ENCODE measurements around the gene SLIT3.
"Not testable (repeated sequence)": the region's sequence is repeated elsewhere in the genome, so short reads cannot be mapped to it uniquely, and the experiment has no call there.

Gene SLIT3

DNA sequence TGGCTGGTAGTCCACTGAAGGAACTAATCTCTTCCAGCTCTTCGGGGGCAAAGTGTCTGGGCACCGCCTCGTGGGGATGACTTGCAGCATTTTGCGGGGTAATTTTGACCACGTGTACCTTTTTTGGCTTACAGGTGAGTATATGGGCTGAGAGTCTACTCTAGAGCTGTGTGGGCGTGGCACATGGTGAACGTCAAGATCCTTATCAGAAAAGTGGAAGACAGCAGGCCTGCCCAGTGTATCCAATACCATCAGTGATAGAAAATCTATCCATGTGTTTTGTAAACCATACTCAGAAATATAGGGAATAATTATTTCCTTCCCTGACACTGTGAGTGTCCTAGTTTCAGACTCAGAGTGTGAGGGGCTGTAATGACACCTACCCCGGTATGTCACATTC is 148.5 kb downstream of the SLIT3 start:
- FAIRE-seq (no peak), DNase-seq (ENCODE audit: insufficient read length, low spot score) (no peak)
- TF ChIP-seq POLR2A (IDR thresholded peaks at IDR 0.05; ENCODE audit: low read depth, low read length): no peak
- no peak for TF ChIP-seq POLR2AphosphoS5 (IDR thresholded peaks at IDR 0.05; ENCODE audit: low read depth, low read length)
- no peak for TF ChIP-seq PAX5 (IDR thresholded peaks at IDR 0.05; ENCODE audit: insufficient read depth, low read length, severe bottlenecking)
- TF ChIP-seq TAF1 (IDR thresholded peaks at IDR 0.05; ENCODE audit: low read depth, low read length): no peak

DNA sequence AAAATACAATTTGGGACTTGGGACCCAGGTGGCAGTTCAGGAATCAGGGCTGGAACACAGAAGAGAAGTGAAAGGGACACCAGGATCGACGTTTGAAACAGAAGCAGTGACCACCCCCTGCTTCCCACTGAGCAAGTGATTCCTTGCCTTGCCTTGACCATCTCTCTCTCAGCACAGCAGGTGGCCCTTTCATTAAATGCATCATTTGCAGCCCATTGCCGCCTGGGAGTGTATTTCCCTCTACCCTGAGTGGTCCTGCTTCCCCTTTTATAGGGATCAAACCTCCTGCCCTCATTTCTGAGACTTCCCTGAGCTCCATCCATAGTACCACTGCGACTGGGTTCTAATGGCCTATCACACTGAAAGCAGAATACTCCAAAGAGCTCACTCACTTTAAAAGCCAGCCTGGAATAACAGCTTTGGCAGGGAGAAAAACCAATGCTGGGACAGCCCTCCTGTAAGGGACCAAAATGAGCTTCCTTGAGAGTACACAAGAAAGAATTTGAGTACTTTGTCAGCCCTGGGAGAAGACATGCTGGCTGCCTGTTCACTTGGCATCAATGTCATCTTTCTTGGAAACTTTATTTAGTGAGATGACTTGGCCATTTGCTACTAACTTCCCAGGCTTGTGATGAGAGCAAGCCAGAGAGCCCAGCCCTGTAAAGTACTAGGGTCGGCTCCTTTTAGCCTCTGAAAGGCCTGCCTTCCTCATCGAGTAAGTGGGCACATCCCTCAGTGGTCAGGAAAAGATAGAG is 149.7 kb downstream of the SLIT3 start:
- TF ChIP-seq SPI1 (IDR thresholded peaks at IDR 0.05; ENCODE audit: low read depth, low read length) (no peak), TAF1 (IDR thresholded peaks at IDR 0.05; ENCODE audit: low read depth, low read length) (no peak), PAX5 (IDR thresholded peaks at IDR 0.05; ENCODE audit: insufficient read depth, low read length, severe bottlenecking) (no peak), POLR2A (IDR thresholded peaks at IDR 0.05; ENCODE audit: low read depth, low read length) (no peak), POLR2AphosphoS5 (IDR thresholded peaks at IDR 0.05; ENCODE audit: low read depth, low read length) (no peak), POU2F2 (IDR thresholded peaks at IDR 0.05; ENCODE audit: low read depth, low read length) (no peak)
- FAIRE-seq (no peak), DNase-seq (ENCODE audit: insufficient read length, low spot score) (no peak)

DNA sequence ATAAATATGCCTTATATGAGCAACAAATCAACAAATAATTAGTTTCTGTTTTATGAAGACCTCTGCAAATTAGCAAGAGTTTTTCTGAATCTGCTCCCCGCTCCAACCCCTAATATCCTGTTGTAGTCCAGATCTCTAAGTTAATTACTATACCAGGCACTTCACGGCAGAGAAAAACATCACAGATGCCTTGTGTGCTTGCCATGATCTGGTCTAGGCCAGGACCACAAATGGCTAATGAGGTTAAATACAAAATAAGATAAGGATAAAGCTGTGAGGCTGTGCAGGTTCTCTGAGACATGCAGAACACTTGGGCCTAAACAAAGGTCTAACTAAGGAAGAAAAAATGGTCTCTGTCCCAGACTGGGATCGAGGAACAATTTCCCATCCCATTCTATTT is 150.8 kb downstream of the SLIT3 start:
- DNase-seq (ENCODE audit: insufficient read length, low spot score) (no peak), FAIRE-seq (no peak)
- no peak for TF ChIP-seq POLR2AphosphoS5 (IDR thresholded peaks at IDR 0.05; ENCODE audit: low read depth, low read length)
- no peak for TF ChIP-seq SPI1 (IDR thresholded peaks at IDR 0.05; ENCODE audit: low read depth, low read length)
- no peak for TF ChIP-seq POU2F2 (IDR thresholded peaks at IDR 0.05; ENCODE audit: low read depth, low read length)
- TF ChIP-seq PAX5 (IDR thresholded peaks at IDR 0.05; ENCODE audit: insufficient read depth, low read length, severe bottlenecking): no peak
- no peak for TF ChIP-seq TAF1 (IDR thresholded peaks at IDR 0.05; ENCODE audit: low read depth, low read length)
- no peak for TF ChIP-seq POLR2A (IDR thresholded peaks at IDR 0.05; ENCODE audit: low read depth, low read length)

DNA sequence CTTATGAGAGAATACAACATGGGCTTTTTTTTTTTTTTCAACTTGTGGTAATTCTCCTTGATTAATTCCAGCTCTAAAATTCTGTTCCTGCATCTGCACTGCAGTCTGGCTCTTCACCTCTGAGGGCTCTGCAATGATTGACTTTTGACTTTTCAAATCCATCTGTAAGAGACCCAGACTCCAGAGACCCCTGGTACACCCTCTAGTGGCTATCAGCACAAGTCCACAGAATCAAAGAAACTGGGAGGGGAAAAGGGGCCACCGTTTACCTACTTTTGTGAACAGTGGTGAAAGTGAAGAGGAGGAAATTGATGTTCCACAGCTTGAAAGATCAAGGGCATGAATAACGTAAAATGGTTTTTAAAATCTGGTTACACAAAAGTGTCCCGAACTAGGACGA is 151.6 kb downstream of the SLIT3 start:
- DNase-seq (ENCODE audit: insufficient read length, low spot score): no peak
- TF ChIP-seq PAX5 (IDR thresholded peaks at IDR 0.05; ENCODE audit: insufficient read depth, low read length, severe bottlenecking) (no peak), POLR2A (IDR thresholded peaks at IDR 0.05; ENCODE audit: low read depth, low read length) (no peak), TAF1 (IDR thresholded peaks at IDR 0.05; ENCODE audit: low read depth, low read length) (no peak), POLR2AphosphoS5 (IDR thresholded peaks at IDR 0.05; ENCODE audit: low read depth, low read length) (no peak), SPI1 (IDR thresholded peaks at IDR 0.05; ENCODE audit: low read depth, low read length) (no peak), POU2F2 (IDR thresholded peaks at IDR 0.05; ENCODE audit: low read depth, low read length) (no peak)
- no peak for FAIRE-seq

DNA sequence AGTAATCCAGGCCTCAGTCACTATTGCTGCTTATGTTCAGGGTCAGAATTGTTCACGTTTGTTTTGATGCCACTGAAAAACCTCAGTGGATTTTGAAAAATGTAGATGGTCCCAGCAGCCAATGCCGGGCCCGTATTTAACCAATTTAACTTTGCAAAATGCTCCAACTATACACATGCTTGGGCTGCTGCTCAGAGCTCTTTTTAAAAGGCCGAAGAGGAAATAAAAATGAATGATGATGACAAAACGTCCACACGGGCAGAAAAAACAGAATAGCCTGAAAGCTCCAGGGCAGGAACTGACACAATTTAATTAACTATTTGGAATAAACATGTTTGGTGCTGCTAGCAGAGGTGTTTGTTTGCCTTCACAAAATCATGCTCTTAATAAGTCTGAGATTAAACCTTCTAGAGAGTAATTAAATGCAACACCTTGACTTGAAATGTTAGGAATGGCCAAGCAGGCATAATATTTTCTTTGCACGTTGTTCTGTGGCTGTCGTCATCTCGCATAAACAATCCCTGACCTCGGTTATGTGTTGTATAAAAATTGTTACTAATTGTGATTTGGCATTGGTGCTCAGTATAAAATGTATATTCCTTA is 152.7 kb downstream of the SLIT3 start:
- DNase-seq (ENCODE audit: insufficient read length, low spot score): no peak
- FAIRE-seq: no peak
- TF ChIP-seq SPI1 (IDR thresholded peaks at IDR 0.05; ENCODE audit: low read depth, low read length) (no peak), POLR2A (IDR thresholded peaks at IDR 0.05; ENCODE audit: low read depth, low read length) (no peak), PAX5 (IDR thresholded peaks at IDR 0.05; ENCODE audit: insufficient read depth, low read length, severe bottlenecking) (no peak), TAF1 (IDR thresholded peaks at IDR 0.05; ENCODE audit: low read depth, low read length) (no peak), POU2F2 (IDR thresholded peaks at IDR 0.05; ENCODE audit: low read depth, low read length) (no peak), POLR2AphosphoS5 (IDR thresholded peaks at IDR 0.05; ENCODE audit: low read depth, low read length) (no peak)

DNA sequence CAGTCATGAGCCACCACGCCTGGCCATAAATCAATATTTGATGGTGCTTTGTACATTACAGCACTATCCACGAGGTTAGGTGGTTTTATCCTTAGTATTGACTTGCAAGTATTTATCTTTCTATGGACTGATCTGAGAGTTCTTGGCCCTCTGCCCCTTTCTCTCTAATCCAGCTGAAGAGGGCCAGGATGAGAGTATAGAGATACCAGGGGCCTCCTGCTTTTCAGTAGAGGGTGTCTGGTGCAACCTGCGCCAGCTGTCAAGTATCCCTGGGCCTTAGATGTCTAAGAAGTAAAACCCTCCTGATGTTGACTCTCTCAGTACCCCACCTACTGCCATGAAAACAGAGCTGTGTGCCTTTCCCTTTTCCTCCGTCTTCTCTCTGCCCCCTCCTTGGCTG is 153.4 kb downstream of the SLIT3 start:
- no peak for FAIRE-seq
- no peak for DNase-seq (ENCODE audit: insufficient read length, low spot score)
- TF ChIP-seq POU2F2 (IDR thresholded peaks at IDR 0.05; ENCODE audit: low read depth, low read length) (no peak), TAF1 (IDR thresholded peaks at IDR 0.05; ENCODE audit: low read depth, low read length) (no peak), PAX5 (IDR thresholded peaks at IDR 0.05; ENCODE audit: insufficient read depth, low read length, severe bottlenecking) (no peak), POLR2AphosphoS5 (IDR thresholded peaks at IDR 0.05; ENCODE audit: low read depth, low read length) (no peak), SPI1 (IDR thresholded peaks at IDR 0.05; ENCODE audit: low read depth, low read length) (no peak), POLR2A (IDR thresholded peaks at IDR 0.05; ENCODE audit: low read depth, low read length) (no peak)

DNA sequence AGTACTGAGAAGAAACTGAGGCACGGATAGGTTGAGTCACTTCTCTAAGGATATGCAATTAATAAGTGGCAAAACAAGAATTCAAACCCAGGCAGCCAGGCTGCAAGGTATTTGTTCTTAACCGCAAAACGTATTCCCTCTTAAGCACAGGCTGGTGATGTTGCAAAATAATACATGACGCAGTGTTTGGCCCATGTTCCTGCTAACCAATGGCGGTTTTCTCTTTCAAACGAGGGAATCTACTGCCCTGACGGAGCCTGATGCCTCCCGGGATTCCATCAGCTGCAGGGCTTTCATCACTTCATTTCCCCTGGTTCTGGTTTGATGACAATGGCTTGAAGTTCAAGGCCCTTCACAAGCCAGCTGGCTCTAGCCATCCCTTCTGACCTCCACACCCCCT is 154.8 kb downstream of the SLIT3 start:
- DNase-seq (ENCODE audit: insufficient read length, low spot score) (no peak), FAIRE-seq (no peak)
- TF ChIP-seq SPI1 (IDR thresholded peaks at IDR 0.05; ENCODE audit: low read depth, low read length): no peak

DNA sequence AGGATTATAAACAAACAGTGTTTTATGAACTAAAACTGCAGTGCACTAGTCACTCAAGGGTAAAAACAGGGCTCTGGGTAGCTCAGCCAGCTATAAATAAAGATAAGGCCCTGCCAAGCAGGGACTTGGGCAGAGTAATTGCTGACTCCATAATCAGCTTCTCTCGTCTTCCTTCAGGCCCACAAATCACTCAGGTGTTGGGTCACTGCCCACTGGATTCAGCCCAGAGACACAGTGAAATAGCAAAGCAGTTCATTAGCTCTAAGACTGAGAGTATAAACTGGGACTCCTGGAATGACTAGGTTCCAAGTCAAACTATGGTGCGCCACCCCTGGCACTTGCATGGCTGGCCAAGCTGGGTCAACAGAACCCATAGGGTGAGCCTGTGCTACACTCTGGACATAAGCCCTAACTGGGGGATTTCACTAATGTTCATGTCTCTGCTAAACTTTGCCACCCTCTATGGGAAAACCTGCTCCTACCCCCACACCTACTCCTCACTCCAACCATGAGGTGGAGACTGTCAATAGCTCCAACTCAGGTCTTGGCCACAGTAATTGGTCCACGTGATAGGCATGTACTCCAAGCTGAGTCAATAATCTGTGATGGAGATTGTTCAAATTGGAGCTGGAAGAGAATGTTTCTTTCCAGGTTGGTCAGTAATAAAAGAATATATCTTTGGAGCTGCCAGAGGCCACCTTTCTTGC is 158.5 kb downstream of the SLIT3 start:
- FAIRE-seq (no peak), DNase-seq (ENCODE audit: insufficient read length, low spot score) (no peak)
- TF ChIP-seq SPI1 (IDR thresholded peaks at IDR 0.05; ENCODE audit: low read depth, low read length): no peak

DNA sequence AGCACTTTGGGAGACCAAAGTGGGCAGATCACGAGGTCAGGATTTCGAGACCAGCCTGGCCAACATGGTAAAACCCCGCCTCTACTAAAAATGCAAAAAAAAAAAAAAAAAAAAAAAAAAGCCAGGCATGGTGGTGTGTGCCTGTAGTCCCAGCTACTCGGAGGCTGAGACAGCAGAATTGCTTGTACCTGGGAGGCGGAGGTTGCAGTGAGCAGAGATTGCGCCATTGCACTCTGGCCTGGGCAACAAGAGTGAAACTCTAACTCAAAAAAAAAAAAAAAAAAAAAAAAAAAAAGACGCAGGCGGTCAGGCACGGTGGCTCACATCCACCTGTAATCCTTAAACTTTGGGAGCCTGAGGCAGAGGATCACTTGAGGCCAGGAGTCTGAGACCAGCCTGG is 160.7 kb downstream of the SLIT3 start:
- FAIRE-seq; DNase-seq (ENCODE audit: insufficient read length, low spot score): not testable (repeated sequence)

DNA sequence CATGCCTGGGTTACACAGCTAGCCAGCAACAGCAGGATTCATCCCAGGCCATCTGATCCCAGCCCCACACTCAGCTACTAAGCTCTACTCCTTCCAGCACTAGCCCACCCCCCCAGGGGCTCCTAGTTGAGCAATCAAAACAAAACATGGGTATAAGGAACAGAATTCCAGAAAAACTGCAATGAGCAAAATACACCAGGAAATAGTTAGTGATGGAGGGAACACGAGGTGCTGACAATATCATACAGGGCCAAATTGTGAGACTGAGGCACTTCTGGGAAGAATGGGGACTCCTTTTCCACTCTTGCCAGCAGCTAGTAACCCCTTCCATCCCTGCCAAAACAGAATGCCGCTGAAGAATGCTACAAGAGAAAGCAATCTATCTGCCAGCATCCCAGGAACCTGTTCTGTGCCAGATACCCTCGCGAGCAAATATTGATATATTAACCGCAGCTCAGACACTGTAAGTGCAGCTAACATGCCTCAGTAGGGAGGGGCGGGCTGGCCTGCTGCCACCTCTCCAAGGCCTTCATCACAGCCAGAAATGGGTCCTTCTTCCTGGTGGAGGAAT is 161.4 kb downstream of the SLIT3 start:
- FAIRE-seq (no peak), DNase-seq (ENCODE audit: insufficient read length, low spot score) (no peak)
- no peak for TF ChIP-seq POU2F2 (IDR thresholded peaks at IDR 0.05; ENCODE audit: low read depth, low read length)
- TF ChIP-seq PAX5 (IDR thresholded peaks at IDR 0.05; ENCODE audit: insufficient read depth, low read length, severe bottlenecking): no peak
- TF ChIP-seq POLR2A (IDR thresholded peaks at IDR 0.05; ENCODE audit: low read depth, low read length): no peak
- no peak for TF ChIP-seq SPI1 (IDR thresholded peaks at IDR 0.05; ENCODE audit: low read depth, low read length)
- no peak for TF ChIP-seq POLR2AphosphoS5 (IDR thresholded peaks at IDR 0.05; ENCODE audit: low read depth, low read length)
- no peak for TF ChIP-seq TAF1 (IDR thresholded peaks at IDR 0.05; ENCODE audit: low read depth, low read length)

Measured in GM12891 (cell line).